GM21717 (cell line): ENCODE measurements around the gene COG8.
"Not testable (repeated sequence)": the region's sequence is repeated elsewhere in the genome, so short reads cannot be mapped to it uniquely, and the experiment has no call there.

ENCODE experiments used
- ATAC-seq: cut with Tn5 transposase; IDR thresholded peaks from one replicate; pipeline ENCODE4 v1.9.1; 2021; ENCODE audit warnings: mild to moderate bottlenecking, moderate library complexity; ENCODE audit not compliant: unreplicated experiment

COG8 gene

DNA sequence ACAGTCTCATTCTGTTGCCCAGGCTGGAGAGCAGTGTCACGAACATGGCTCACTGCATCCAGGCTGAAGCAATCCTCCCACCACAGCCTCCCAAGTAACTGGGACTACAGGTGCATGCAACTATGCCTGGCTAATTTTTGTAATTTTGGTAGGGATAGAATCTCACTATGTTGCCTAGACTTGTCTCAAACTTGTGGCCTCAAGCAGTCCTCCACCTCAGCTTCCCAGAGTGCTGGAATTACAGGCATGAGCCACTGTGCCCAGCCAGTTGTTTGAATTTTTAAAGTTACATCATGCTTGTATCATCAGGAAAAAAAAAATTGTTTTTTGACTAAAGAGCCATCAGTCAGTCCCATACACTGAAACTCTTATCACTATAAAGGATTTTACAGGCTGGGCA lies 45.3 kb downstream of the COG8 start:
- no peak for ATAC-seq

DNA sequence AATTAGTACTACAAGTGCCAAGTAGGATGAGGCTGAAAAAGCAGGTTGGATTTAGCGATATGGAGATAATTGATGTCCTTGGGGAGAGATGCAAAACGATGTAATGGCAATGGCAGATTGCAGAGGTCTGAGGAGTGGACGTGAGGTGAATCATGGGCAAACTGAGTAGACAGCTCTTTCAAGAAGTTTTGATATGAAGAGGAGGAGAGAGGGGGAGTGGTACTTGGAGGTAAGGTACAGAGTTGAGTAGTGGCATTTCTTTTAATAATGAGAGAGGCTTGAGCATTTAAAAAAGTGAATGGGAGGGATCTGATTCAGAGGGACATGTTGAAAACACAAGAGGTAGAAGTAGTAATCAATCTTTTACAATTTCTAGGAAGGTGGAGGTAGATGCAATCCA lies 46.0 kb downstream of the COG8 start:
- no peak for ATAC-seq

DNA sequence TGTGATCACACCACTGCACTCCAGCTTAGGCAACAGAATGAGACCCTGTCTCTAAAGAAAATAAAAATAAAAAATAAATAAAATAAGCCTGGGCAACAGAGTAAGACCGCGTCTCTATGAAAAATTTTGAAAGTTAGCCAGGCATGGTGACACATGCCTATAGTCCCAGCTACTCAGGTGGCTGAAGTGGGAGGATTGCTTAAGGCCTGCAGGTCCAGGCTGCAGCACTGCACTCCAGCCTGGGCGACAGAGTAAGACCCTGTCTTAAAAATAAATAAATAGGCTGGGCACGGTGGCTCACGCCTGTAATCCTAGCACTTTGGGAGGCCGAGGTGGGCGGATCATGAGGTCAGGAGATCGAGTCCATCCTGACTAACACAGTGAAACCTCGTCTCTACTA lies 47.7 kb downstream of the COG8 start:
- ATAC-seq: not testable (repeated sequence)

DNA sequence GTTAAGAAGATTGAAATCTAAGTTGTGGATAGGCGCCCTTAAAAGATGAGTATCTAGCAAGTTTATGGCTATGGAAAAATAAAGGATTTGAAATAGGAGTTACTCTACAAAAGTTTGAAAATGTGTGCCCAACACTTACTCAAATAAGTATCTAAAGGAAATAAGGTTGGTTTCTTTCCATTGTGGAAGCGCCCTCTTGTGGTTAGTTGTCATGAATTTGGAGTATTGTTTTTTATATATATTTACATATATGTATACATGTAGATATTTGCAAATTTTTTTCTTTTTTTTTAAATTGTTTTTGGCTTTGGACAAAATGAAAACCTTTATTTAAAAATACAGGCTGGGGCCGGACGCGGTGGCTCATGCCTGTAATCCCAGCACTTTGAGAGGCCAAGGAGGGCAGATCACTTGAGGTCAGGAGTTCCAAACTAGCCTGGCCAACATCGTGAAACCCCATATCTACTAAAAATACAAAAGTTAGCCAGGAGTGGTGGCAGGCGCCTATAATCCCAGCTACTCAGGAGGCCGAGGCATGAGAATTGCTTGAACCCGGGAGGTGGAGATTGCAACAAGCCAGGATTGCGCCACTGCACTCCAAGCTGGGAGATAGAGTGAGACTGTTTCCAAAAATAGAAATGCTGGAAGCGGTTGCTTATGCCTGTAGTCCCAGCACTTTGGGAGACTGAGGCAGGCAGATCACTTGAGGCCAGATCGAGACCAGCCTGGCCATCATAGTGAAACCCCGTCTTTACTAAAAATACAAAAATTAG lies 52.2 kb downstream of the COG8 start:
- no peak for ATAC-seq

DNA sequence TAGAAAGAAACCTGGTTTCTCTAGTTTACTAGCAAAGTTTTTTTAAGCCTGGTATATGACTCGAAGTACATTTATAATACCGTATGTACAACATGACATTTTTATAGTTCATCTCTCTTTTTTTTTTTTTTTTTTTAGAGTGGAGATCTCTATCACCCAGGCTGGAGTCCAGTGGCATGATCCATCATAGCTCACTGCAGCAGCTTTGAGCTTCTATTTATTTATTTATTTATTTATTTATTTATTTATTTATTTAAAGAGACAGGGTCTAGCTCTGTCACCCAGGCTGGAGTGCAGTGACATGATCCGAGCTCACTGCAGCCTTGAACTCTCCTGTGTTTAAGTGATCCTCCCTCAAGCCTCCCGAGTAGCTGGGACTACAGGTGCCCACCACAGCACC lies 54.1 kb downstream of the COG8 start:
- ATAC-seq: no peak

DNA sequence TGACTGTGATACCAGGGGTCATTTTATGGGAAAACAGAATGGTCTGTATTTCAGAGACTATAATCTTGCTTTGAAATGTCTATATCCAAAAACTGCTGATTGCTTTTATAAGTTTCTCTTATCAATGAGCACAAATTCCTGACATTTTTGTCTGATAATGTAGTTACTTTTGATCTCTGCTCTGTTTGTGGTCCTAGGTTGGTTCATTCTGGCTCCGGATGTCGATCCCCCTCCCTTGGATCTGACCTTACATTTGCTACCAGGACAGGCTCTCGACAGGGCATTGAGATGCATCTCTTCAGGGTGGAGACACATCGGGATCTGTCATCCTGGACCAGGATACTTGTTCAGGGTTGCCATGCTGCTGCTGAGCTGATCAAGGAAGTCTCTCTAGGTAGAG lies 55.5 kb downstream of the COG8 start:
- ATAC-seq: no peak

DNA sequence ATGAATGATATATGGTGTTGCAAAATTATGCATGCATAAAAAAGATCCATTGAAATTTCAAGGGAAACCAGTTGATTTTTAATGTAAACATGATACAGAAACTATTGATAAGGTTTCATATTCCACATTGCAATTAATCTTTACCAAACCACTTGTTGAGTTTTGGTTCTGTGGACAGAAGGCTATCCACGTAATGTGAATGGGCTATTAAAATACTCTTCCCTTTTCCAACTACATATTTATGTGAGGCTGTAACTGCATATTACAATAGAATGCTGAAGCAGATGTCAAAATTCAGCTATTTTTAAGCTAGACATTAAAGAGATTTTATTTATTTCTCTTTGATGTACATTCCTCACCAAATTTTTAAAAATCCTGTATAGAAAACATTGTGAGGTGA lies 62.0 kb downstream of the COG8 start:
- no peak for ATAC-seq
